Activated CD4-positive, alpha-beta T cell treated with anti-CD3 and anti-CD28 coated beads for 4 hours (primary cell): ENCODE data around the gene RPL36AL.
"Not testable (repeated sequence)": the region's sequence is repeated elsewhere in the genome, so short reads cannot be mapped to it uniquely, and the experiment has no call there.

Source experiments
- DNase-seq, 2 donors: peaks; one replicate each; pipeline ENCODE4 v3.0.0-alpha.2; 2020

Gene RPL36AL

GRCh38 chr14:49620182-49621113 is at the start of gene RPL36AL, which contains the start of gene MGAT2:
TSS of gene RPL36AL (minus strand) at chr14:49620626. CDS start at chr14:49619104, 1,522 bp downstream.
TSS of gene MGAT2 (plus strand) at chr14:49620799. CDS start at chr14:49621269, 470 bp downstream.
- peak; percentile 92 for DNase-seq

- no peak for DNase-seq
Measured at GRCh38 chr14:49659526-49660455, 39.4 kb upstream of the RPL36AL start.

GRCh38 chr14:49657500-49657899 is 37.1 kb upstream of the RPL36AL start:
- DNase-seq: not testable (repeated sequence)

- DNase-seq: no peak
Measured at GRCh38 chr14:49654511-49654910, 34.1 kb upstream of the RPL36AL start.

- DNase-seq: no peak
Measured at GRCh38 chr14:49653508-49653907, 33.1 kb upstream of the RPL36AL start.

DNA sequence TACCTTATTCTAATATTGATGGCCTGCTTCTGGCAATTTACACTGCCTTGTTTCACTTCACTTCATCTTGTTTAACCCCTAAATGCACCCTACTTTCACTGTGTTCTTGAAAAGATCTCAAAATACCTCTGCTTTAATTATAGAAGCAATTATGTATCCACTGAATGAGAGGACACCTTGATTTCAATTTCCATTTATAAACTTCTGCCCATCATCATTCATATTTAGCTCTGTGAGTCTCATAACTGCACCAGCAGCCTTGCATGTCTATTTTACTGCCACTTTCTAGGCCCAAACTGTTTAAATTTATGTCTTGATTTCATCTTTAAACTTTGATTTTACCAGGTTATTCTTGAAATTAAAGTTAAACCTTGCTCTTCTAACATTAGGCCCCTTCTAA is 21.7 kb upstream of the RPL36AL start:
- DNase-seq: no peak

GRCh38 chr14:49641697-49642129 is 21.3 kb upstream of the RPL36AL start:
- DNase-seq: no peak

DNA sequence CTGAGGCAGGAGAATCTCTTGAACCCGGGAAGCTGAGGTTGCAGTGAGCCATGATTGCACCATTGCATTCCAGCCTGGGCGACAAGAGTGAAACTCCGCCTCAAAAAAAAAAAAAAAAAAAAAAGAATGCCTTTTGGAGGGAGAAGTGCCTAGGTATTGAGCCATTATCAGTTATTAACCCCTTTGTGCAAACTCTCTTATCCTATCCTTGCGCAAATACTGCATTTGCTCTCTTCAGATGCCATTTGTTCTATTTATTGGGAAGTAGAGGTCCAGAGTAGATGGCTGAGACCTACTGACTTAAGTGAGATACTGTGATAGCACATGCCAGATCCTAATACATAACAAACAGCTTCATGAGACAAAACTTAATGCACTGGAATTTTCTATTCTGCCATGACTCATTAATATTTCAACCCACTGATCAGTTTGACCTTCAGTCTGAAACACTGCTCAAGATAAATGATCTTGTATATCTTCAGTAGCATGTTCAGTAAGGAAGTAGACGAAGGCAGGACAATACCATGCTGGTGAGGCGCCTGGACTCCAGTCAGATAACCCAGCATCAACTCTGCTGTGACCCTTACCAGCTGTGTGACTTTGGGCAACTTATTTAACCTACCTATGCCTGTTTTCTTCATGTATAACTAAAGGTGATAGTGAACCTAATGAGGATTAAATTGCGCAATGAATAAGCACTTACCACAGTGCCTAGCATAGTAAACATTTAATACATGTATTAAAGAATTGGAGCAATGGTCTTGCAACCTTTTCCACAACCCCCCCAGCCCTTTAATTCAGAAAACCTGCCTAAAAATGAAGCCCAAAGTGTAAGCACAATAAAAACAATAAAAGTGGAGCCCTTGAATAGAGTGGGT is 20.4 kb upstream of the RPL36AL start:
- DNase-seq: no peak

DNA sequence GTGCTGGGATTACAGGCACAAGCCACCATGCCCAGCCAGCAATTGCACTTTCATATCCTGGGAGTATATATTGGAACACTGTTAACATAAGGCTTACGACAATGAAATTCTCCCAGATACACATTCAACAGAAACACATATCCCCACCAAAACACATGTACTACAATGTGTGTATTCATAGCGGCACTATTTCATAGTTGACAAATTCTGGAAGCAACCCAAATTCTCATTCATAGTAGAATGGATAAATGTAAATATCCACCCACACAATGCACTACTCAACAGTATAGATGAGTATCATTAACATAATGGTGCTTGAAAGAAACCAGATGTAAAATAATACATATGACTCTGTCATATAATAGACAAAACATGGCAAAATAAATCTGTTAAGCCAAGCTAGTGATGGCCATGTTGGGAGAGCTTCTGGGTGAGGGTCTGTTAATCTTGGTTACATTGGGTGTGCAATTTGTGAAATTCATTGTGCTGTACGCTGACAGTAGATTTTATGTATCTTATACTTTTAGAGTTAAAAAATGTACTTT is 17.2 kb upstream of the RPL36AL start:
- DNase-seq: no peak

- no peak for DNase-seq
Measured at GRCh38 chr14:49636866-49637265, 16.4 kb upstream of the RPL36AL start.

DNA sequence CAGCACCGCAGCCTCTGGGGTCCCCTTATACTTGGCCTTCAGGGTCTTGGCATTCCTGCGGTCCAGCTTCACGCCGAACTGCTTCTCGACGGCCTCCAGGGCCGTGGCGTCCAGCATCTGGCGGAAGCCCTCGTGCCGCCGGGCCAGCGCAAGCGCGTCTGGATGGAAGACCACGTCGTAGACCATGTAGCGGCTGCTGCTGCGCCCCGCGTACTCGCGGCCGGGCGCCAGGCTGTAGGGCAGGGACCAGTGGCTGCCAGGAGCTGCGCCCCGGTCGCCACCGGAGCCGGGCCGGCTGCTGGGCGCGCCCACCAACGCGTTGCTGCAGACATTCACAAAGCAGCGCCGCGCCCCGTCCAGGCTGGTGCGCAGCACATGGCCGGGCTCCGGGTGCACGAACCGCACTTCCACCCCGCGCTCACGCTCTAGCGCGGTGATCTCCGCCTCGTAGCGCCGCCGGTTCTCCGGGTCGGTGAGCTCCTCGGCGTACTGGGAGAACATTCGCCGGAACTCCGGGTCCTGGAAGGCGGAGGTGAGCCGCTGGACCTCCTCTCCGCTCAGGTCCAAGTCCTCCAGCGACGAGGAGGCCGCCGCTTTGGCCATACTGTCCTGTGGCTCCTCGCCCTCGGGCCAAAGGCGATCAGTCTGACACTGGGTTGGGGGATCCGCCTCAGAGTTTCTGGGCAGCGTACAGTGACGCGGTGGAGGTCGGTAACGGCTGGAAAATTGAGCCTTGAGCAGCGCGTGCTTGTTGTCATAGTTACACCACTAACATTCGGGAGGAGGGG is 14.3 kb upstream of the RPL36AL start, which contains the start of gene DNAAF2:
Gene DNAAF2 (minus strand): TSS at position 698 of the 788 bp plus-strand sequence. CDS start 95 bp downstream, at position 603.
- peak; percentile 65 to 68 for DNase-seq

DNA sequence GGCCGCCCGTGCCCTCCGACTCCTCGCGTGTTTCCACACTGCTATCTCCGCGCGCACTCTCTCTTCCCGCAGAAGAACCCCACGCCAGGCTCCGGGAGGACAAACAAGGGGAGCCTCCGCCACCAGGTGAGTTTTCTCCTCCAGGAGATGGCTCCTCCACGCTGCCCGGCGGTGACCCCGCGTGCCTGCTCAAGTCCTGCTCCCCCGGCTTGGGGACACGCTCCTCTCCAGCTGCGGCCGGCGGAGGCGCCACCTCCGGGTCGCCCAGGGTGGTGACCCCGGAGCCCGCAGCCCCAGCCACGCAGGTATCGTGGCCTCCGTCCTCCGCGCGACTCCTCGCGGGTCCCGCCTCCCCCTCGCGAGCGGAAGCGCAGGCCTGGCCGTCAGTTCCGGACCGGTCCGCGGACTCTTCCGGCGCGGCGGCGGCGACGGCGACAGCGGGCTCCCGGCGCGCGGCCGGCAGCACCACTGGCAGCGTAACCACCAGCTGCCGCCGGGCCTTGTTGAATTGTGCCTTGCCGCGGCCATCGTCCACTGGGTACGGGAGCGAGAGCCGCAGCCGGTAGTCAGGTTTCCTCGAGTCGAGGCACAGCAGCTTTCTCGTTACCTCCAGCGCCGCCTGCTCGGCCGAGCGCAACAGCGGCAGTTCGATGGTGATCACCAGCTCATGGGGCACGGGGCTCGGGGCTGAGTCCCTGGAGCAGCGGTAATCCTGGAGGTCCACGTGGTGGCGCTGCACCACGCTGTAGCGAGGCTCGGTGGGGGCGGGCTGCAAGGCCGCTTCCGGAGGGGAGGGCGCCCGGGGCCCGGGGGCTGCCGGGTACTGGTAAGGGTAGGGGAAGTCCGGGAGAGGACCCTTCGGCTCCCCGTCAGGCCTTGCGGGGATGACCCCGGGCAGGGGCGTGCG is 13.5 kb upstream of the RPL36AL start:
- peak; percentile 92 to 95 for DNase-seq

GRCh38 chr14:49623941-49624839 is 3.8 kb upstream of the RPL36AL start:
- peak in 1 of 2 donors; percentile 24 for DNase-seq

- DNase-seq: no peak
Measured at GRCh38 chr14:49623387-49623786, 3.0 kb upstream of the RPL36AL start.

GRCh38 chr14:49622022-49622607 is 1.7 kb upstream of the RPL36AL start:
- no peak for DNase-seq

GRCh38 chr14:49621114-49621881 is 872 bp upstream of the RPL36AL start:
- DNase-seq: peak; percentile 44 to 57

DNA sequence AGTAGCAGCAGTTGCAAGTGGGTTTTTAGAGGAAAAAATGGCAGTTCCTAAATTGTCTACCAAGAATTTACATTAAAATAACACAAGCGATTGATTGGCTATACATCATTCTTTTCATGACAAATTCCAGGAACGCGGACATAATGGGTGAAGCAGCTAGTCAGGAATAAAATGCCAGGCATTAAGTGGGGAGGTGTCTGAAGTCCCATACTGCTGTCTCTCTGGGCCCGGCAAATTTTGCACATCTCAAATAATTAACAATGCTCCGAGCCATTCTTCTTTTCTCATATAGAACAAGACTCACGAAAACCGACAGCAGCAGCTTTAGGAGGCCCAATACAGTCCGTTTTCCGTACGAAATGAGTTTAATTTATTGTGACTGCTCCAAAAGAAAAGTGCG is 696 bp downstream of the RPL36AL start:
- no peak for DNase-seq
